GM19397 (cell line): ENCODE data around the gene NLGN4X.
A peak's percentile ranks its signal among the peaks of the same experiment; 100 is the strongest.

Experiments
- ATAC-seq: cut with Tn5 transposase; IDR thresholded peaks from one replicate; pipeline ENCODE4 v1.9.1; 2021; ENCODE audit warnings: mild to moderate bottlenecking, moderate library complexity; ENCODE audit not compliant: unreplicated experiment

The NLGN4X gene

DNA sequence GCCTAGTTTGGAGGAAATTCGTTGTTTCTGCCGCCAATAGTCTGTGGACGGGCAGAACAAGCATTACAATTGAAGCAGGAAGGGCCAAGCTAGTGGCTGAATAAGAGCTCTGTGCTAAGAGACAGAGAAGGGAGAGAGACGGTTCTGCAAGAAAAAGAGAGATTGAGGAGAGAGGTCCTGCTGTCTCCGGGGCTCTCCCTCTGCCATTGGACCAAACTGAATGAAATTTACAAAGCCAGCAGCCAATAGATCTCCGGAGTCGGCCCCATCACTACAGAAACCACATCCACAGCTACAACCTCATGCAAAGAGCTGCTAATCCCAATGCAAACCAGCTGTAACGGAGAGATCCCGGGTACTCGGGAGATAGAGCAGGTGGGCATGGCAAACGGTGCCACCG lies at the start of gene NLGN4X:
Gene NLGN4X (minus strand): TSS at position 148 of the 400 bp plus-strand sequence. CDS start 77,401 bp downstream, outside the sequence.
- ATAC-seq = no peak

DNA sequence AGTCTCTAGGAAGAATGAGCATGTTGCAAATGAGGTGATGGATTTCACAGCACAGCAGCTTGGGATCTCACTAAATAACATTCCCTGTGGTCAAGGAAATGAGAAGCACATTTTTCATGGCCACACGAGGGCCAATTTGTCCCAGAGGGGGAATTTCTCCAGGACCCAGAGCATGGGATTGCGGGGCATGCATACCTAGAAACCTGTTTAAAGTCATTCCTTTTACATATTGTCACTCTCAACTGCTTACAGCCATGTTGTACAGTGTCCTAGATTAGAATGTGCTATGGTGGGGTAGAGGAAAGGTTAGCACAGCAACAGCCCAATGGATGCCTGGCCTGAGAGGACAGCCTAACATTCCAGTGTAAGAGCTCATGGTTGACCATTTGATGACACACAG lies 37.4 kb upstream of the NLGN4X start:
- no peak for ATAC-seq

DNA sequence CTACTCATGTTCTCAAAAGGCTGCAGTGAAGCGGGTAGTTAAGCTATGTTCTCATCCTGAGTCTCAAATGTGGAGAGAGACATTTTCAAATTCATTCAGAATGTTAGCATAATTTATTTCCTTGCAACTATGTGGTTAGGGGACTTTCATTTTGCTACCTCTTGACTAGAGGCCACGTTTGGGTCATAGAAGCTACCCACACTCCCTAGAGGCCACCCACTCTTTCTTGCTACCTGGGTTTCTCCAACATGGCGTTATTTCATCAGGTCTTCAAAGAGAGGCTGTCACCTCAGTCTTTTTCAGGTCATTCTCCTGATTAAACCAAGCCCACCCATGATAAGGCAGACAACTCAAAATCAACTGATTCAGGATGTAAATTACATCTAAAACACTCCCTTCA lies 34.3 kb upstream of the NLGN4X start:
- ATAC-seq = no peak

DNA sequence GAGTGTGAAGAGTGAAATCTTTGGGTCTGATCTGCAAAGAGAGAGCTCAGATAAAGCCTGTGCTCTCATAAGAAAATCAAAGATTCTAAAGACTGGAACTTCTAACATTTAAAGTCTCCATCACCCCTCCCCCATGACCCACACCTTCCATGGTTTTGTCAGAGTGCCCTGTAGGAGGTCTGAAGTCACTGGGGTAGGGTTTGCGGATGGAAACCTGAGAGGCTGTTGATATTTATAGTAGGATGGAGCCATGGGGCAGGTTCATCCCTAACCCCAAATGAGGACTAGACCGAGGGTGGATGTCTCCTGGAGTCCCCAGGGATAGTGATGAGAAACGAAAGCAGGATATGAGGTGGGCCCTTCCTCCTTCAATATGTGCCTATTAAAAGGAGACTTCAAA lies 28.4 kb upstream of the NLGN4X start:
- ATAC-seq = no peak

DNA sequence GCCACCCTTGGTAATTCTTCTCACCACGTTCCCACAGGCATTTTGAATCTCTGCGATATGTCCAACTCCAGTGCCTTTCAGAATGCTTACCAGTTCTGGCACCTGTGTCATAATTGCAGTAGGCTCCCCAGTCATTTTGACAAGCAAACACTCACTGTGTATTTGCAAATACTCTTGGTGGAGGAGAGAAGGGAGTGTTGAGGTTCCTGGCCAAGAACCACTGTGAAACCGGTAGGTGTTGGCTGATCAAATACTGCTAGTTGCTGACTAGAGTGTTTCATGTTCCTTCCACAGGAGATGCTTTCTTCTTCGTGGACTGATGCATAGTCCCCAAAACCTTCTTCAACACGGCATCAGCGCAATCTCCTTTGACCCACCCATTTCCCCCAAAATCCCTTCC lies 16.0 kb upstream of the NLGN4X start:
- no peak for ATAC-seq

DNA sequence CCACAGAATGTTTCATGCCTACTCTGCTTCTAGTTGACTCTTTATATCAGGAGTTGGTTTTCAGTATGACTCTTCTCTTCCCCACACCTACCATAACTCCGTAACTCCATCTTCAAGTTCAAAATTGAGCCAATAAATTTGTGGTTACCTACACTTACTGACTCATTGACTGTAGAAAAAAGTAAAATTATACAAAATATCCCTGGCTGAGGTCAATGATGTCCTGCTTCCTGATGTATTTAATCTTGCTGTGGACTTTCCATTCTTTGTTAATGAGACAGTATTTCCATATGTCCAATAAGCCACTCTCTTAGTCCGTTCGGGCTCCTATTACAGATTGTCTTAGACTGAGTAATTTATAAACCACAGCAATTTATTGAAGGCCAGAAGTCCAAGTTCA lies 9.9 kb upstream of the NLGN4X start:
- ATAC-seq = no peak

DNA sequence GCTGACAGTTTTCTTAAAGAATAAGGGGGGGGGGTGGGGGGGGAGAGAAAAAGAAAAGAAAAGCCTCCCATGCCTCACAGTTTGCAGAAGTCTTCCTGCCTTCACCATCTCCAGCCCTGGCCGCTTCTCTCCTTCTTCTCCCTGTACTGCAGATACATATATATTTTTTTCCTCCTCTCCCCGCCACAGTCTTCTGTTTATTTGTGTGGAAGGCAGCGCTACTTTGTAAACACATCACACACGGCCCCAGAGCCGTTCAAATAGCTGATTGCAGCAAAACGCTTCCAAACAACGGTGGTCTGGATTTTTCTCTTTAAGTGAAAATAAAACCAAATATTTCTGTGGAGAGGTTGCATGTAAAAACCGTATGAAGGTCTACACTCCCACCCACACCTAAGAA lies 732 bp downstream of the NLGN4X start:
- no peak for ATAC-seq

DNA sequence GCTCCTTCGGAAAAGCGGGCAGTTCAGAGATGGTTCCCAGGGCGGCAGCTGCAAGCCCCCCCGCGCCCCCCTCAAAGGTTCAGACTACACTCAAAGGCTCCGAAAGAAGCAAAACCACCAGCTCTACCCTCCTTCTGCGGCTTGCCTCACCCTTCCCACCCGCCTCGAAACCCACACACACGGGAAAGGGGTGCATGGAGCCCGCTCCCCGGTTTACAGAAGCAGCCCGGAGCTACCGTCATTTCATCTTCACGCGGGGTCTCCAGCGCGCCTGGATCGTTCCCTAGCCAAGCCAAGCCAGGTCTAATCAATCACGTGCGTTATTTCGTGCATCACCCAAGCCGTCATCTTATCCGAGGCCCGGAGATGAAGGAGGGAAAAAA lies 1.2 kb downstream of the NLGN4X start:
- no peak for ATAC-seq

DNA sequence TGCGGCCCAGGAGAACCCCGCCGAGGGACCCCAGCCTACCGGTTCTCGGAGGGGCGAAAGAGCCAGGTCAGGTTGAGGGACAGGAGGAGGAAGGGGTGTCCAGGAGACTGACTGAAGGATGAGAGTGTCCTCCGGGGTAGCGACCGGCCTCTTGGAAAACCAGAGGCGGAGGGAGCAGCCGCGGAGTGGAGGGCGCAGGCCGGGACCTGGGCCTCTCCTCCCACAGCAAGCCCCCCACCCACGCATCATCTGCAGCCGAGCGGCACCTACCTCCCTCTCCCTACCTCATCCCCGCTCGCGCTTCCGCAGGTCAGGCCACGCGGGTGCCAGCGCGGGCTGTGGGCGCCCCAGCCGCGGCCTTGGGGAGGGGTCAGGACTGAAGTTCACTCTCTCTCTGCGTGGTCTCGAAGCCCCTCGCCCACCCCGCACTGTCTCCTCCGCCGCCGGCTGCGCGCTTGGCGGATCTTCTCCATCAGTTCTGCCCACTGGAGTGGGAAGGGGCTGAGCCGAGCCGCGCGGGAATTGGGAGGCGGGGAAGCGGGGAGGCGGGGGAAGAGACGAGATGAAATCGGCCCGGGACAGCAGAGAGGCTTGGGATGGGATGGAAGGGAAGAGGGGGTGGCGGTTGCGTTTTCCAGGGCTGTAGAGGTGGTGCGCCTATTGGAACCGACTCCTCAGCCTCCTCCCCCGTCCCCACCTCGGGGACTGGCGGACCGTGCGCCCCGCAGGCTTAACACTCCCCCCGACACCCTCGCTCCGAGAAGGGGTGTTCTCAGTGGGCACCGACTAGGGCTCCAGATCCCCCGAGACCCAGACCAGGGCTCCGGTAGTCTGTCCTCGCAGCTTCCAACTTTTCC lies 1.8 kb downstream of the NLGN4X start:
- ATAC-seq = no peak

DNA sequence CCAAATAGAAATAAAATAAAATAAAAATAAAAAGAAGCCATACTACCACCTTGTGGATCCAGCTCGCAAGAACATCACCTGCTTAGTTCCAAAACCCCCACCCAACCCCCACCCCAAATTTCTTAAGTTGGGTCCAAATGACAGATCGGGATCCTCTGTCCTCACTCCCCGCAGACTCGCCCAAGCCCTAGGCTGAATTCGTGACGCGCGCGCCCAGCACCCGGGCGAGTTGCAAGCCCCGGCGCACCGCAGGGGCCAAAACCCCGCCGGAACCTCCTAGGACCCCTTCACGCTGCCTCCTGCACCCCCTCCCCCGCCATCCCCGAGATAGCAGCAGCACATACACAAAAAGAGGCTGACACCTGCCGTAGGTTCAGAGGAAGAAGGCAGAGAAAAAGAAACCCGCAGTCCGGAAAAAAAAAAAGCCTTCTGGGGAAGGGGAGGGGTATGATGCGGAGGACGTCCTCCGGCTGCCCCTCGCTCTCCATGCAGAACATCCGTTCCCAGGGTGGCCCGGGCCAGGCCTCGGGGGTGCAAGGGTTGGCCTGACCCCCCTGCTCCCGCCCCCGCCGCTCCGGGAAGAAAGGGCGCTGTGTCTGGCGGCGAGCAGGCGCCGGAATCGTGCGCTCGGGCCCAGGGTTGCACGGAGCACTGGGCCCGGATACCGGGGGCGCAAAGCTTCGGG lies 2.6 kb downstream of the NLGN4X start:
- ATAC-seq = no peak

DNA sequence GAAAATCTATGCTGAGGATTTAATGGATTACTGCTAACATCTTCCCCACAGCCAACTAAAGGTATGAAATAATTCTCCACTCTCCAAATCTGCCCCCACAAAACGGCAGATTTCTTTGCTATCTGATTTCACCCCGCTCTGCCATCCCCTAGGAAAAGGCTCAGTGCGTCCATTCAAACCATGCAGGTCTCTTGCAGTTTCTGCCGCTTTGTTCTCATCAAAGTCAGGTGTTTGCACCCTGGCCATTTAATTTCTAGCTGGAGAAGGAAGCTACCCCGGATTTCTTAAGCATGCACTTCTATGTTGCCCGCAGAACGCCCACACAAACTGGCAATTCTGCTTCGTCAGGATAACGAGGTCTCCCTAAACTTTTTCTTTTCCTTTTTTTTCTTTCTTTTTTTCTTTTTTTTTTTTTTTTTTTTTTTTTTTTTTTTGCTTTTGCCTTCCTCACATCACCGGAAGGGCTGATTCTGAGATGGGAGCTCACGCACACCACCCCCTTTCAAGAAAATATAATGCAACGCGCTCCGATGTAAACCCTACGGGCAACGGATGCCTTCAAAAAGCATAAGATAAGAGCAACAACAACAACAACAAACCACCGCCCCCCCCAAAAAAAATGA lies 3.3 kb downstream of the NLGN4X start:
- ATAC-seq = no peak

DNA sequence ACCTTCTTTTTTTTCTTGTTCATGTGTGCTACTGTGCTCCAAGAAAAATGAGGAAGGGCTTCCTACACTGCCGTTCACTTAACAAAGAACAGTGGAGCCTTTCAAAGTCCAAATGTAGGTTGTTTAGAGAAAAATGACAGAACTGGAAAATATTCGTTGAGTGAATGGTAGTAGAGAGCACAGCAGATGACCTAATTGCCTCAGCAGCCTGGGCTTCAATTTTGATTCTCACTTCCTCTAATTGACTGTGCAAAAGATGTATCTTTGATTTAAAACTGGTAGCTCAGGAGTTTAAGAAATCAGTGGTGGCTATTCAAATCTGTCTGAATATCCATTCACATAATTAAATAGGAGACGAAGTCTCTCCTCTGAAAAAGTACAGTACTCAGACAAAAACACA lies 5.2 kb downstream of the NLGN4X start:
- ATAC-seq = no peak

DNA sequence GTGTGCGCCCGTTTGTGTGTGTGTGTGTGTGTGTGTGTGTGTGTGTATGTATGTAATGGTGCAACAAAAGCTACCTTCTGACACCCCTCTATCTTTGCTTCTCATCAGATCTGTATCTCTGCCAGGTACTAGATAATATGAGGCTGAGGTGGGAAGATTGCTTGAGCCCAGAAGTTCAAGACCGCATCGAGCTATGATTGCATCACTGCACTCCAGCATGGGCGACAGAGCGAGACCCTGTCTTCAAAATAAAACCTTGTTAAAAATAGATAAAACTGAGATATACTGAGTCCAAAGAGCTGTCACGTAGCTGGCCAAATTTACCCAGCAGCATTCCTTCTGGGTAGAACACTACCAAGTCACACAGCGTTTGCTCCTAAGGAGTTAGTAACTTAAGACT lies 18.4 kb downstream of the NLGN4X start:
- ATAC-seq = no peak

DNA sequence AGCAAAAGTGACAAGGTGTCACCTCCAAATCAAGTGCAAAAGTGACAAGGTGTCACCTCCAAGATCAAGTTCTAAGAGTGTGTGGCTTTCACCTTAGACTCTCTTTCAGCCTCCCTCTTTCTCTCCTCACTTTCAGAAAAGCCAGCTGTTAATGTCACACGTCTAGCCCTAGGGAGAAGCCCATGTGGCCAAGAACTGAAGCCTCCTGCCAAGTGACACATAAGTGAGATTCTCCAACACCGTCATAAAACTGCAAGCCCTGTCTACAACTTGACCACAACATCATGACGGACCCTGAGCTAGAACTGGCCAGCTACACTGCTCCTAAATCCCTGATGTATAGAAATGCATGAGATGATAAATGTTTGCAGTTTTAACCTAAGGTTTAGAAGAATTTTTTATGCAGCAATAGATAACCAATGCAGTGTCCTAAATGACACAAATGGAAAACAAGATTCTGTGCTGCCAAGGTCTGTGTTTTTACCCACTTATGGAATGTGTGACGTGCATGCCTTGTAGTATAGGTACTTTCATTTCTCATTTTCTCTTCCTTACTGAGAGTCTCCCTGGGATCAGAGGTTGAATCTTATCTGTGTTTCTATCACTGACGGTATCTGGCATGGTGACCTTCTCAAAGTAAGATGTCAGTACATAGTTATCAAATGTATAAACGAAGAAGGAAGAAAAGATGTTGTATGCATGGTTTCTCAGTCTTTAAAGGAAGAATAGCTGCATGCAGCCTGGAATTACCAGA lies 25.0 kb downstream of the NLGN4X start:
- ATAC-seq = no peak

DNA sequence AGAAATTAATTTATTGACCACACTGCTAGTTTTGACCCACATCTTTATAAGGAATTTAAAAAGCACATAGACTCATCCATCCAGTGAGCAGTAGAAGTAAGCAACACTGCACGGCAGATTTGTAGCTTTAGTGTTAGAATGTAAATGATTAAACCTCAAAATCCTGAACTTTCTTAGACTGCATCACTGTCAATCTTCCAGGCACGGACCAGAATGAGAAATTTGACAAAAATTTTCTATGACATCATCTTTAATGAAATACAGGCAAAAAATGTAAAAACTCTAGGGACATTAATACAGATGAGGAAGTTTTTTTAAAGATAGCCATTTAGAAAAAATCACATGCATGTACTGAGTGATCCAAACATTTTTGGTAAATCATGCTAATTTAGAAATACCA lies 29.2 kb downstream of the NLGN4X start:
- ATAC-seq = no peak

DNA sequence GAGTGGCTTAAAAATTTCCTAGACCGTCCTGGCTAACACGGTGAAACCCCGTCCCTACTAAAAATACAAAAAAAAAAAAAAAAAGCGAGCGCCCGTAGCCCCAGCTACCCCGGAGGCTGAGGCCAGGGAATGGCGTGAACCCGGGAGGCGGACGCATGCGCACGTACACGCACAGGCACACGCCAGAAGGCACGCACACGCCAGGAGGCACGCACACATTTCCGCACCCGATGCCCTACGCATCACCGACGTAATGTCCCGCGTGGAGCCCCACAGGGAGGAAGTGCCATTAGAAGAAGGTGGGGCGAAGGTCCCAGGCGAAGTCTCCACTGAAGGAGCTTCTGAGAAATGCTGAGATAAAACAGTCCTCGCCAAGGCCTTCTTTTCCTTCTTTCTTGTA lies 41.4 kb downstream of the NLGN4X start:
- ATAC-seq = no peak

DNA sequence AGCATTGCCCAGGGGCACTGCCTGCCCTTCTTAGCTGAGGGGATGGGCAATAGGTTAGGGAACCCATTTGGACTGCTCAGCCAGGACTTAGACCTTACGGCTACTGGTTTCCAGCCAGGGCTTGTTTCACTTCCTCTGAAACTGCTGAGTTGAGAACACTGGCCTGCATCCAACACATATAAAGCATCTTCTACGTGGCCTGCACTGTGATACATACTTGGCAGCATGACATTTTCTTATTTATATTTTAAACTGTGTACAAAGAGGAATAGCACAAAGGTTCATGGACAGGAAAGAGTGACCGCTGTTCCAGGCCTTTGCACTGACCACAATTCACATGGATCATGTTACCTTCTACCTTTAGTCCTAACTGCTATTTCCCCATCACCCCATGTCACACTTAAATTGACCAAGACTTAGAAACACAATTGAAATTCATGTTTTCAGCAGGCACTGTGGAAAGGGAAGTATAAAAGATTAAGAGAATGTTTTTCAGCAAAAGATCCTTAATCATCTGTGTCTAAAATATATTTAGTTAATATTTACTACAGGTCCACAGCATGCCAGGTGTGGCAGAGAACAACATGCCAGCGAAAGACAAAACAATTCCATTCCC lies 43.7 kb downstream of the NLGN4X start:
- peak; percentile 100 for ATAC-seq

DNA sequence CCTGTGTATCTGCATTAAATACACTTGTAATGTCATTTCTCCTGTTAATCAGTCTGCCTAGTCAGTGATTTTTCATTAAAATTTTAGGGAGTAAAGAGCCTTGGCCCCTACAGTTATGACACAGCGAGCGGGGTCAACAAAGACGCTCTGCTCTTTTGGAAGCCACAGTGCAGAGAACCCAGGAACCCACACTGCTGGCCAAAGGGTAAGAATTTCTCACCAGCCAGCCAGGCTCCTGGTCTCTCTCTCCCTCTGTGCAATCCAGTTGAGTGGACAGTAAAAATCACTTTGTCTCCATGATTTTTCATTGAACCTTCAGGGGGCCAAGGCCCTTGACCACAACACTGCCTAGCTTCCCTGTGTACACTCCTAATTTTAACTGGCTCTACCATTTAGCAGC lies 52.8 kb downstream of the NLGN4X start:
- no peak for ATAC-seq

DNA sequence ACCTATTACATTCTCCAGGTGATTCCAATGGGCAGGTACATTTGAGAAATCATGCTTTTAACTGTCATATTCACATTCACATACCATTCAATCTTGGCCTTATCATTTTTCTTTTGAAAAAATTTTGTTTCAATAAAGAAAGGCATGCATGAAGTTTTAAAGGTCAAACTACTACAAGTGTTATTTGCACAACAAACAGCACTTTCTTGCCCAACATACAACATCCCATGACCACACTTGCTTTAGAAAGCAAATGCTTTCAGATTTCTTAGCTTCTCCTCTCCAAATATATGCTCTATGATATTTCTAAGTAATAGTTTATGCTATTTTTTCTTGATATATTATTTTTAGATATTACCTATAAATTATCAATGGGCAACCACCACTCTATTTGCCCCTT lies 58.2 kb downstream of the NLGN4X start:
- ATAC-seq = no peak

DNA sequence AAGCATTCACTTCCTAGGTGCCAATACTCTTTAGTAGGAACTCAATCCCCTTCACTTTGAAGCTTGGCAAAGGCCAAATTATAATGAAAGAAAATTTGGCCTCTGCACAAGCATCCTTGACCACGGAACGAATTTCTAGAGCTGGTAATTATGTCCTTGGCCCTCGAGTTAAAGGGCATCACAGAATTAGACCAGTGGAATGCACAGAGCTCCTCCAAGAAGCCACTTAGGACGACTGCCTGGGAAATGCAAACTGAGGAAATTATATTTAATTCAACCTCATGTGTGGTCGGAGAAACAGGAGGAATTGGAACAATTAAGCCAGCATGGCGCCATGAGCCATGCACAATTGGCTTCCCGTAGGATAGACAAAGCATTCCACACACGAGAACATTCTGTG lies 59.3 kb downstream of the NLGN4X start:
- ATAC-seq = no peak

DNA sequence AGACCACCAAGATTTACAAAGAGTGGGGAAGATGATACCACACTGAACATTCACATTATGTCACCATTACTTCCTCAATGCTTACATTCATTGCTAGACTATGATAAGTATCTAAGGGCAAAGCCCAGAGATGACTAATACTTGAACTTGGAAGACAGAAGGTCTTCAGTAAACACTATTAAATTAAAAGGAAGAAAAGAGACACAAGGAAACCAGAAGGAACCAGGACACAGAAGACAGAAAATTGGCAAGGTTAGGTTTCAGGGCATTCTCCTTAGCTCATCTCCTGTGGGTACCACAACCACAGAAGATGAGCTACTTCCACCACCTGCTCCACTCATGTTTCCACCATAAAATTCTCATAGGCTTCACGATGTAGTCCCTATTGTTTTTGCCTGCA lies 64.9 kb downstream of the NLGN4X start:
- no peak for ATAC-seq
